ENCODE data around the gene ZFR2.

DNA sequence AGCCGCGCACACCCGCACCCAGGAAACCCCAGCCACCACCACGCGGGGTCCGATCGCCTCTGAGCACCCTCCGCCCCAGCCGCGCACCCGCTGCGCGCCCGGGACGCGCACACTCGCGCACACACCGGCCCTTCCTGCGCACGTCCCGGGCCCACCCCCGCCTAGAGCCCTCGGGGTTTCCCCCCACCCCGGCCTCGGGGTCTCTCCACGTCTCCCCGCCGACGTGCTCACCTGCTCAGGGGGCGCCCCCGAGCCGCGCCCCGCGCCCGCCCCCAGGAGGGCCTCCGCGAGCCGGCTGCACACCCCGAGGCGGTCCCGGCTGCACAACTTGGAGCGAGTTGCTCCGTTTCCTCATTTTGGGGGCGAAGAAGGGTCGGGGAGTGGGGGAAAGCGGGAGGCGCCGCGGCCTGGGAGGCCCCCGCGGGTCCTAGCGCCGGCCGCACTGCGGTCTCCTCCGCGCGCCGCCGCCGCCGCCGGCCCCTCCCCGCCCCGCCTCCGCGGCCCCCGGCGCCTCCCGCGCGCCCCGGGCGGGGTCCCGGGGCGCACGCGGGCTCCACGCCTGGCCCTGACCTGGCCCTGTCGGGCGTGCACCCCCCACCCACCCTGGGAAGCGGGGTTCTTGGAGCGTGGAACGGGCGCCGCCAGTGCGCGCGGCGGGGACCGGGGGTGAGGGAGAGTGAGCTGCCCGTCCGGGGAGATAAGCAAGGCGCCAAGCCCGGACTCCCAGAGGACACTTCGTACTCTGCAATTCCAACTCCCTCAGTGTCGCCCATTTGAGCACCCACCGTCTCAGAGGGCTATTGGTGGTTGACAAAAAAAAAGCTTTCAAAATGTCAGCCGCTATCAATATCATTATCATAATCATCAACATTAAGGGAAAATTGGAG is 82.7 kb downstream of the ZFR2 start, which contains the start of gene MATK:
- TF ChIP-seq POLR2AphosphoS5 (IDR thresholded peaks at IDR 0.05; ENCODE audit: low read depth, low read length) = no peak
- TF ChIP-seq POLR2A (IDR thresholded peaks at IDR 0.05; ENCODE audit: low read depth, low read length) = no peak
- no peak for TF ChIP-seq PAX5 (IDR thresholded peaks at IDR 0.05; ENCODE audit: insufficient read depth, low read length, severe bottlenecking)
- no peak for TF ChIP-seq TAF1 (IDR thresholded peaks at IDR 0.05; ENCODE audit: low read depth, low read length)
